HUDEP-2 (cell line): Measurements from ENCODE around the gene ANXA8.
"Not testable (repeated sequence)": the region's sequence is repeated elsewhere in the genome, so short reads cannot be mapped to it uniquely, and the experiment has no call there.

Source experiments
- DNase-seq, 76 experiments: peaks; one replicate each; lab custom pipeline; 2025; ENCODE audit not compliant: unreplicated experiment in 76 of 76; lab: John Stamatoyannopoulos, UW

ANXA8 gene, protein sequence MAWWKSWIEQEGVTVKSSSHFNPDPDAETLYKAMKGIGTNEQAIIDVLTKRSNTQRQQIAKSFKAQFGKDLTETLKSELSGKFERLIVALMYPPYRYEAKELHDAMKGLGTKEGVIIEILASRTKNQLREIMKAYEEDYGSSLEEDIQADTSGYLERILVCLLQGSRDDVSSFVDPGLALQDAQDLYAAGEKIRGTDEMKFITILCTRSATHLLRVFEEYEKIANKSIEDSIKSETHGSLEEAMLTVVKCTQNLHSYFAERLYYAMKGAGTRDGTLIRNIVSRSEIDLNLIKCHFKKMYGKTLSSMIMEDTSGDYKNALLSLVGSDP

GRCh38 chr10:47483923-47484322 lies at the start of gene ANXA8:
TSS of gene ANXA8 (minus strand) at chr10:47484115. CDS start at chr10:47483933, 182 bp downstream.
- not testable (repeated sequence) for DNase-seq

DNA sequence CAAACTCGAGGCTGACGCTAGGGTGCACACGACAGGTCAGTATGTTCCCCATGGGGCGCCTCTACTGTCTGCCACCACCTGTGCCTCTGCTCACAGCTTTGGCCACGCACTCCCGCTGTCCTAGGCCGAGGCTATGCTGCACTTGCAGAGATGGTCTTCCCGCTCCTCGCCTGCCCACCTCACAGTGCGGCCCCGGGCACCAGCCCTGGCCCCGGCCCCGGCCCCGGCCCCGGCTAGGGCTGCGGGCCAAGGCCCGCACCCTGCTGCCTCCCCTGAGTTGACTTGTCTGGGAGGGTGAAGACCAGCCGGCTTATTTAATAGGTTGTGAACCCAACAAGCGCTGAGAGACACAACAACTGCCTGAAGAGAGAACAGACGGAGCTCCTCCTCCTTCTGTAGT lies 39.6 kb upstream of the ANXA8 start, which contains the start of gene AGAP9:
AGAP9 (minus strand) TSS at position 164 of the 400 bp plus-strand sequence; CDS start at position 52, 112 bp downstream.
- DNase-seq, result not testable (repeated sequence)

DNA sequence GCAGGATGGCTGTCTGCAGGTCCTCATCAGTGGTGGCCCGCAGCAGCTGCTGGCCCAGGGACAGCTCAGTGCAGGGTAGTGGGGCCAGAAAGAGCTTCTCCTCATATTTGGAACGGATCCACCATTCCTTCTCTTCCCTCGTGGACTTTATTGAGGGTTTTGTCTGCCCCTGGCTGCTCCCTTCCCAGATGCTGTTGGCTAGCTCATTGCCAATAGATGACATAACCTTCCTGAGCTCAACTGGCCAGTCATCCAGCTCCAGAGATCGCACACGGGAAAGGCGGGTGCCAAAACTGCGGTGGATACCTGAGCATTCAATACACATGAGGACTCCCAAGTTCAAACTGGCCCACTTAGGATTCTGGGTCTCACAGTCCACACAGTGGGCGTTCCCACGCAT lies 18.4 kb upstream of the ANXA8 start:
- DNase-seq, result not testable (repeated sequence)

GRCh38 chr10:47494226-47494625 lies 10.3 kb upstream of the ANXA8 start:
- not testable (repeated sequence) for DNase-seq

- DNase-seq, result not testable (repeated sequence)
Observed at GRCh38 chr10:47491600-47491999, 7.7 kb upstream of the ANXA8 start, which contains the start of gene FAM25G. TSS of gene FAM25G (minus strand) at chr10:47491700. CDS start at chr10:47491674, 26 bp downstream.

DNA sequence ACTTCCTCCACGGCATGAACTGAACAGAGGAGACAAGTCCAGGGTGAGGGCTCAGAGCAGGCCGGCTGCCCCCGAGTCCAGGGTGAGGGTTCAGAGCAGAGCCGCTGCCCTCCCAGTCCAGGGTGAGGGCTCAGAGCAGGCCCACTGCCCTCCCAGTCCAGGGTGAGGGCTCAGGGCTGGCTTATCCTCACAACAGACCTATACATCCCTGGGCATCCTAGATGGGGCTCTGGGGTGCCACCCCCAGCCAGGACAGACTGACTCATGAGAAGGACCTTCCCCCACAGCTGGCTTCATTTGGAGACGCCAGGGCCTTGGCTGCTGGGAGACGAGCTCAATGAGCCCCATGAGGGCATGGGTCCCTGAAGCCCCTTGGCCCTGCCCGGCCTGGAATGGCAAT lies 5.7 kb upstream of the ANXA8 start:
- not testable (repeated sequence) for DNase-seq

DNA sequence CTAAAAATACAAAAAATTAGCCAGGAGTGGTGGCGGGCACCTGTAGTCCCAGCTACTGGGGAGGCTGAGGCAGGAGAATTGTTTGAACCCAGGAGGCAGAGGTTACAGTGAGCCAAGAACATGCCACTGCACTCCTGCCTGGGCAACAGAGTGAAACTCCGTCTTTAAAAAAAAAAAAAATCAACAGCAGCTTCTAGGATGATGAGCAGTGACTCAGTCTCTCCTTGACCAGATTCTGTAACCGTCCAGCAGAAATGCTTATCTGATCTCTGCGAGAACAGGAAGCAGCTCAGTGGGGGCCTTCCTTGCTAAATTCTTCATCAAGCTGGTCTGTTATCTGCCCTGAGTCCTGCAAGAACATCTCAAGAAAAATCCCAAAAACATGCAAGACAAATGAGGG lies 2.0 kb upstream of the ANXA8 start:
- peak in 15 of 76 experiments; percentile 6 to 69 (median 38) for DNase-seq

- DNase-seq, result not testable (repeated sequence)
Observed at GRCh38 chr10:47484786-47485185, 871 bp upstream of the ANXA8 start.

DNA sequence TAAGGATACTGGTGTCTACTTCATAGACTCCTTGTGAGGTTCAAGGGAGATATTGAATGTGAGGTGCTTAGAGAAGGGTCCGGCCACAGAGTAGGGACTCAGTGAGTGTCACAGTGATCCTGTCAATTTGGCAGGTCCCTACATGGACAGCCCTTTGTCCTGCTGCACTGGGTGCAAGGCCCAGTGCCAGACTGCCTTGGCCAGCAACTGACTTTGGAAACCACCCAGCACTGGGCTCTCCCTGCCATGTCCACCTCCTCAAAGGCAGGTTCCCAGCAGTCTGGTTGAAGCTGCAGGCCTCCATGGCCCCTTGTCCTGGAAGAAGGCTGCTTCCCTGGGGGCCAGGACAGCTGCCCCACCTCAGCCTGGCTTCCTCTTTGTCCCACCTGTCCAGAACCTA lies 1.5 kb downstream of the ANXA8 start:
- DNase-seq, result not testable (repeated sequence)

- DNase-seq, result not testable (repeated sequence)
Observed at GRCh38 chr10:47481768-47482181, 2.1 kb downstream of the ANXA8 start.

DNA sequence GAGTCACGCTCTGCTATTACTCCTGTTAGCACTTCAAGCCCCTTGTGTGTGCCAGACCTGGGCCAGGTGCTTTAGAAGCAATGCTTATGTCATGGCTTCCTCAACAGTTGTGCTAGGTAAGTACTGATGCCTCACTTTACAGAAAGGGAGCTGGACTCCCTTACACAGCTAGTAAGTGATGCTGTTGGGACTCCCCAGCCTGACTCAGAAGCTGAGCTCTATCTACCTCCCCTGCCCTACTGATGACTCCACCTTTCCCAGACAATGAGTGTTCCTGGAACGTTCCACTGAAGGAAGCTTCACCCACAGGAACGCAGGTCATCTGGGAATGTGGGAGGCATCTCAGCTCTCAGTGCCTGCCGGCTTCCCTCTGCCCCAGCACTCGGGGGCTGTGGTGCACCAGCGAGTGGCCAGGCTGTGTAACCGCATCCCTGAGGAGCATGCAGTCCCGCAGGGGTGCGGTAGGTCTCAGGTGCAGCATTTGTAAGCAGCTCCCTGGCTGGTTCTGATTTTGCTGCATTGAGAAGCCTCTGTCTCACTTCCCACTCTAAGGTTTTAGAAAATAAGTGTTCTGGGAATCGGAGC lies 2.6 kb downstream of the ANXA8 start:
- not testable (repeated sequence) for DNase-seq

GRCh38 chr10:47480133-47480532 lies 3.8 kb downstream of the ANXA8 start:
- DNase-seq, result not testable (repeated sequence)

DNA sequence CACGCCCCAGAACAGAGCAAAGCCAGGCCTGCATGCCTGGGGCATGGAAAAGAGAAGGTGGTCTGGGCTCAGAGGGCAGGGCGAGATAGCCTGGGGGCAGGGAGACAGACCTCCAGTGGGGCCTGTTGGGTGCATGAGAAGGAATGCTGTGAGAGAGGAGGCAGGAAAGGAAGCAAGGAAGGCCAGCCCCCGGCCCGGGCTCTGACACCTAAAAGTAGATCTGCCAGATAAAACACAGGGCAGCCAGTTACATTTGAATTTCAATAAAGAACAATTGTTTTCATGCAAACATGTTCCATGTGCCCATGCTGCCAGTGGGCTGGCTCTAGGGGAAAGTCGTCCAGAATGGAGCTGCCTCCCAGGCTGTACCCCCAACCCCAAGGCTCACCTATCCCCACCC lies 5.8 kb downstream of the ANXA8 start:
- DNase-seq, result not testable (repeated sequence)

- DNase-seq, result not testable (repeated sequence)
Observed at GRCh38 chr10:47477078-47477477, 6.8 kb downstream of the ANXA8 start.

- DNase-seq, result not testable (repeated sequence)
Observed at GRCh38 chr10:47475101-47475500, 8.8 kb downstream of the ANXA8 start.

GRCh38 chr10:47473516-47473915 lies 10.4 kb downstream of the ANXA8 start:
- not testable (repeated sequence) for DNase-seq

DNA sequence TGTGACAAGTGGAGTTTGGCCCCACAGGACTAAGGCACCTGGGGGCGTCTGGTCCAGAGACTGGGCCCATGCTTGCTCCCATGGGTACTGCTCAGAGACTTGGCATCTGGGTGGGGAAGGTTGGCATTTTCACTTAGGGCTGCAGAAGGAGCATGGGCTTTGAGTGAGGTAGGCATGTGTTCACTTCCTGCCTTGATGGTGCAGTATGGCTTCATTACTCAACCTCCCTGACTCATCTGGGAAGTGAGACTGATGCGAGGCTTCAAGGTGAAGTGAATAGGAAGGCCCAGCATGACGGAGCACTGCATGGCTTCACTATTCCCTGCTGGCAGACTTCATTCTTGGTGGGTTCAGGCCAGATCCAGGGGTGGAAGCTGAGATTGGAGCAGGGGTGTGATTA lies 11.3 kb downstream of the ANXA8 start:
- not testable (repeated sequence) for DNase-seq

DNA sequence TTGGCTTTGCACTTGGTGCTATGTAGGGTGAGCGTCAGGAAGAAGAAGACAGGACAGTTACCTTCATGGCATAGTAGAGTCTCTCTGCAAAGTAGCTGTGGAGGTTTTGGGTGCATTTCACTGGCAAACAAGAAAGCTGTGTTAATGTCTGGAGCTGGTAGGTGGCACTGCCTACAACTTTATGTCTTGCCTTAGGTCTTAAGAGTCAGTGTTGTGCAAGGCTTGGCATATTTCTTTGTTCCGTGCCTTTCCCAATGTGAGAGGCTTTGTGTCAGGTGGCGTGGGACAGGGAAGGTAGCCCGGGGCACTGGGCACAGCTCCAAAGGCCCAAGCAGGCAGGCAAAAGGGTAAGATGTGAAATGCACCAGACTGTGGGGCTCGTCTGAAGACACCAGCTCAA lies 11.8 kb downstream of the ANXA8 start:
- DNase-seq, result not testable (repeated sequence)

- not testable (repeated sequence) for DNase-seq
Observed at GRCh38 chr10:47468731-47469528, 15.0 kb downstream of the ANXA8 start.

DNA sequence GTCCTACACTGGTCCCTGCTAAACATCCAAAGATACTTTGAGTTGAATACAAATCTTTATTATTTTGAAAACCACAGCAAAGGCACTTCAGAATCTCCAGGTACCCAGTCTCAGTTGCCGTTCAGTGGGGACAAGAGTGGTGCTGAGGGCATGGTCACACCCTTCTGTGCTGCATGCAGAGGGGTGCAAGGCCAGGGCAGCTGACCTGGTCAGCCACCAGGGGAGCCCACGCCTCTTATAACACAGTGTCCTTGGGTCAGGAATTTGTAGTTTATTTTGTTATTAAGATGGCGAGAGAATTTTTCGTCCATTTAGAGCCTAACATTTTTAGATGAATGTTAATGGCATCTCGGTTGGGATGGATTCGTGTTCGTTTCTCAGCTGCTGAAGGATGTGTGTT lies 16.0 kb downstream of the ANXA8 start:
- DNase-seq, result not testable (repeated sequence)

- not testable (repeated sequence) for DNase-seq
Observed at GRCh38 chr10:47467458-47467857, 16.5 kb downstream of the ANXA8 start.
